Left ventricle myocardium inferior (tissue), 1 donor: ENCODE data around the gene NTRK3. TPM values are rescaled to one million over a fixed set of nuclear protein-coding genes. Genes with fewer than 3 reads are reported as not detected.

Experiments used
- DNase-seq: peaks from one replicate; pipeline ENCODE4 v3.0.0-alpha.2; 2020
- H3K27ac ChIP-seq: fragments of 200-600 bp; replicated peaks from 2 replicates; pipeline ENCODE4 v1.8.0; 2021
- H3K27me3 ChIP-seq: fragments of 200-600 bp; 2 replicates; pipeline ENCODE4 v1.8.0; 2021; ENCODE audit warnings: low read depth
- H3K36me3 ChIP-seq: fragments of 200-600 bp; 2 replicates; pipeline ENCODE4 v1.8.0; 2021
- H3K4me1 ChIP-seq: fragments of 200-600 bp; 2 replicates; pipeline ENCODE4 v1.8.0; 2021
- H3K4me3 ChIP-seq: fragments of 200-600 bp; 2 replicates; pipeline ENCODE4 v1.8.0; 2021; ENCODE audit warnings: mild to moderate bottlenecking, moderate library complexity
- H3K9me3 ChIP-seq: fragments of 200-600 bp; replicated peaks from 2 replicates; pipeline ENCODE4 v1.8.0; 2021
- intact Hi-C: fragments of 100-400 bp; cut with micrococcal nuclease; formaldehyde crosslinking; loops from one replicate; pipeline ENCODE4 v1.11.0; 2022
- total RNA-seq: library from RNA; stranded (reverse); fragmentation: NEBNext Ultra II Directional; extraction: Animal tissue kit (Norgen Biotek cat#: 25700); gene quantifications from one replicate; pipeline ENCODE4 v1.2.1, GENCODE V29; 2021
- TF ChIP-seq, protein P1 (sequence below): fragments of 200-600 bp; IDR thresholded peaks from 2 replicates; pipeline ENCODE4 v1.8.0; 2021; ENCODE audit warnings: antibody characterized with exemption, mild to moderate bottlenecking, borderline replicate concordance
- donor health status: DM: no; HTN: yes; CAD: no; lungs with severe emphysema.

The NTRK3 gene
- total RNA-seq, 1 donor from 2014 or later = 1.6 TPM

- H3K4me3 ChIP-seq = no peak overlapping the region
- intact Hi-C loops = no loop called here
- H3K36me3 ChIP-seq = no peaks in the 10 kb centered on the region
- no peak for DNase-seq
- H3K27ac ChIP-seq = no peak overlapping the region
- peaks cover 9% of the 10 kb centered on the region for H3K4me1 ChIP-seq
- H3K9me3 ChIP-seq = peaks cover 5% of the 10 kb centered on the region
- peaks cover 17% of the 10 kb centered on the region for H3K27me3 ChIP-seq
- TF ChIP-seq, protein P1, sequence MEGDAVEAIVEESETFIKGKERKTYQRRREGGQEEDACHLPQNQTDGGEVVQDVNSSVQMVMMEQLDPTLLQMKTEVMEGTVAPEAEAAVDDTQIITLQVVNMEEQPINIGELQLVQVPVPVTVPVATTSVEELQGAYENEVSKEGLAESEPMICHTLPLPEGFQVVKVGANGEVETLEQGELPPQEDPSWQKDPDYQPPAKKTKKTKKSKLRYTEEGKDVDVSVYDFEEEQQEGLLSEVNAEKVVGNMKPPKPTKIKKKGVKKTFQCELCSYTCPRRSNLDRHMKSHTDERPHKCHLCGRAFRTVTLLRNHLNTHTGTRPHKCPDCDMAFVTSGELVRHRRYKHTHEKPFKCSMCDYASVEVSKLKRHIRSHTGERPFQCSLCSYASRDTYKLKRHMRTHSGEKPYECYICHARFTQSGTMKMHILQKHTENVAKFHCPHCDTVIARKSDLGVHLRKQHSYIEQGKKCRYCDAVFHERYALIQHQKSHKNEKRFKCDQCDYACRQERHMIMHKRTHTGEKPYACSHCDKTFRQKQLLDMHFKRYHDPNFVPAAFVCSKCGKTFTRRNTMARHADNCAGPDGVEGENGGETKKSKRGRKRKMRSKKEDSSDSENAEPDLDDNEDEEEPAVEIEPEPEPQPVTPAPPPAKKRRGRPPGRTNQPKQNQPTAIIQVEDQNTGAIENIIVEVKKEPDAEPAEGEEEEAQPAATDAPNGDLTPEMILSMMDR = no peak
These were observed 166.8 kb downstream of the NTRK3 start for GRCh38 chr15:88089731-88090130.

- no peak overlapping the region for H3K27ac ChIP-seq
- H3K4me1 ChIP-seq = peaks cover 15% of the 10 kb centered on the region
- H3K9me3 ChIP-seq = peaks cover 5% of the 10 kb centered on the region
- intact Hi-C loops = no loop called here
- H3K4me3 ChIP-seq = no peak overlapping the region
- H3K27me3 ChIP-seq = peaks cover 17% of the 10 kb centered on the region
- no peak for DNase-seq
- TF ChIP-seq, protein P1 = no peak
- no peaks in the 10 kb centered on the region for H3K36me3 ChIP-seq
These were observed 167.4 kb downstream of the NTRK3 start for GRCh38 chr15:88089024-88089620.

- Histone ChIP-seq H3K27me3 (peaks cover 8% of the 10 kb centered on the region), H3K36me3 (no peaks in the 10 kb centered on the region), H3K4me3 (no peak overlapping the region), H3K4me1 (peaks cover 7% of the 10 kb centered on the region), H3K27ac (peak overlapping the region; percentile 40), H3K9me3 (no peaks in the 10 kb centered on the region)
- TF ChIP-seq, protein P1 = no peak
- no peak for DNase-seq
- intact Hi-C loops = no loop called here
These were observed 172.5 kb downstream of the NTRK3 start for GRCh38 chr15:88083811-88084760.

DNA sequence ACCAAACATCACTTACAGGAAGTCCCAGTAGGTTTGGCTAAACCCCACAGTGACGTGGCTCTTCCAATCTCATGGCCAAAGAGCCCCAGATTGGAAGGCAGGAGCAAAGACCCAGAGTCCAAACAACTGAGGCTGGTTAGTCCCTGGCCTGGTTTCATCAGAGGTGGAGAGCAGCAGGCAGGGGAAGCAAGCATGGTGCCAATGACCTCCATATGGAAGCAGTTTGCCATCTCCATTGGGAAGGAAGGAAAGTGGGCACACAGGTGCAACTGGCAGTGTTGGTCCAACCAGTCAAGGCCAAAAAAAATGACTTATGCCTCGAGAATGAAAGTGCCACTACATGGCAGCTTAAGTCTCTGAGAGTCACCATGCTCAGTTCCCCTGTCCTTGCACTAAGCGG, 175.9 kb downstream of the NTRK3 start:
- H3K36me3 ChIP-seq = no peaks in the 10 kb centered on the region
- no peaks in the 10 kb centered on the region for H3K9me3 ChIP-seq
- intact Hi-C loops = no loop called here
- no peak for DNase-seq
- H3K4me1 ChIP-seq = peaks cover 7% of the 10 kb centered on the region
- H3K27ac ChIP-seq = no peak overlapping the region
- TF ChIP-seq, protein P1 = no peak
- no peak overlapping the region for H3K4me3 ChIP-seq
- no peaks in the 10 kb centered on the region for H3K27me3 ChIP-seq

GRCh38 chr15:88077296-88078020, 179.1 kb downstream of the NTRK3 start:
- Histone ChIP-seq H3K9me3 (no peaks in the 10 kb centered on the region), H3K4me3 (no peak overlapping the region), H3K27ac (no peak overlapping the region), H3K27me3 (no peaks in the 10 kb centered on the region), H3K4me1 (no peaks in the 10 kb centered on the region), H3K36me3 (no peaks in the 10 kb centered on the region)
- DNase-seq = no peak
- TF ChIP-seq, protein P1 = no peak
- intact Hi-C loops = no loop called here
